DOHH2 (cell line): ENCODE data around the gene TSPAN14.

Source experiments
- H3F3A ChIP-seq: fragments of 200-600 bp; sonication (generic), shearing (Covaris generic); 2 replicates; pipeline ENCODE4 v1.6.0; 2016; ENCODE audit warnings: antibody characterized with exemption, mild to moderate bottlenecking; ENCODE audit not compliant: control insufficient read depth, insufficient read depth
- H3K27ac ChIP-seq: fragments of 200-600 bp; sonication (generic); 2 replicates; pipeline ENCODE4 v1.5.1; 2014; ENCODE audit warnings: low read depth, mild to moderate bottlenecking, low read length, moderate library complexity
- H3K27me3 ChIP-seq: fragments of 200-600 bp; sonication (generic); 2 replicates; pipeline ENCODE4 v1.6.1; 2014; ENCODE audit warnings: mild to moderate bottlenecking, low read length, mixed read lengths; ENCODE audit not compliant: control insufficient read depth
- H3K36me3 ChIP-seq: fragments of 200-600 bp; sonication (generic); 2 replicates; pipeline ENCODE4 v1.6.1; 2014; ENCODE audit warnings: mild to moderate bottlenecking, low read length, moderate library complexity, mixed read lengths; ENCODE audit not compliant: control insufficient read depth
- H3K4me1 ChIP-seq: fragments of 200-600 bp; sonication (generic); 2 replicates; pipeline ENCODE4 v1.6.1; 2014; ENCODE audit warnings: mild to moderate bottlenecking, low read length, mixed read lengths; ENCODE audit not compliant: control insufficient read depth
- H3K4me2 ChIP-seq: fragments of 200-600 bp; sonication (generic); 2 replicates; pipeline ENCODE4 v1.6.0; 2014; ENCODE audit warnings: mild to moderate bottlenecking, low read length, moderate library complexity
- H3K4me3 ChIP-seq: fragments of 200-600 bp; sonication (generic); 2 replicates; pipeline ENCODE4 v1.5.1; 2014; ENCODE audit warnings: mild to moderate bottlenecking, low read length, mixed read lengths
- H3K79me2 ChIP-seq: fragments of 200-600 bp; sonication (generic); 2 replicates; pipeline ENCODE4 v1.6.1; 2014; ENCODE audit warnings: mild to moderate bottlenecking, low read length, mixed read lengths; ENCODE audit not compliant: control insufficient read depth
- H3K9me2 ChIP-seq: fragments of 200-600 bp; sonication (generic); replicated peaks from 2 replicates; pipeline ENCODE4 v1.6.1; 2014; ENCODE audit warnings: mild to moderate bottlenecking, low read length, mixed read lengths; ENCODE audit not compliant: control insufficient read depth
- H3K9me3 ChIP-seq: fragments of 200-600 bp; sonication (generic); 2 replicates; pipeline ENCODE4 v1.6.1; 2014; ENCODE audit warnings: antibody characterized with exemption, low read length, mixed read lengths; ENCODE audit not compliant: control insufficient read depth, insufficient read depth
- H4K20me1 ChIP-seq: fragments of 200-600 bp; sonication (generic); 2 replicates; pipeline ENCODE4 v1.6.0; 2014; ENCODE audit warnings: low read depth, mild to moderate bottlenecking, antibody characterized with exemption, low read length, moderate library complexity; ENCODE audit not compliant: control insufficient read depth, insufficient read depth
- EZH2phosphoT487 ChIP-seq: fragments of 200-600 bp; sonication (generic); IDR thresholded peaks from 2 replicates; pipeline ENCODE4 v1.6.1; 2017; ENCODE audit warnings: borderline replicate concordance, mild to moderate bottlenecking, antibody characterized with exemption, low read length, moderate library complexity, mixed read lengths
- TF ChIP-seq, protein P1 (sequence below): fragments of 200-600 bp; sonication (generic); IDR thresholded peaks from one replicate; pipeline ENCODE4 v1.5.1; 2014; ENCODE audit warnings: antibody characterized with exemption, mild to moderate bottlenecking, low read depth, low read length; ENCODE audit not compliant: poor library complexity, severe bottlenecking

Gene TSPAN14

DNA sequence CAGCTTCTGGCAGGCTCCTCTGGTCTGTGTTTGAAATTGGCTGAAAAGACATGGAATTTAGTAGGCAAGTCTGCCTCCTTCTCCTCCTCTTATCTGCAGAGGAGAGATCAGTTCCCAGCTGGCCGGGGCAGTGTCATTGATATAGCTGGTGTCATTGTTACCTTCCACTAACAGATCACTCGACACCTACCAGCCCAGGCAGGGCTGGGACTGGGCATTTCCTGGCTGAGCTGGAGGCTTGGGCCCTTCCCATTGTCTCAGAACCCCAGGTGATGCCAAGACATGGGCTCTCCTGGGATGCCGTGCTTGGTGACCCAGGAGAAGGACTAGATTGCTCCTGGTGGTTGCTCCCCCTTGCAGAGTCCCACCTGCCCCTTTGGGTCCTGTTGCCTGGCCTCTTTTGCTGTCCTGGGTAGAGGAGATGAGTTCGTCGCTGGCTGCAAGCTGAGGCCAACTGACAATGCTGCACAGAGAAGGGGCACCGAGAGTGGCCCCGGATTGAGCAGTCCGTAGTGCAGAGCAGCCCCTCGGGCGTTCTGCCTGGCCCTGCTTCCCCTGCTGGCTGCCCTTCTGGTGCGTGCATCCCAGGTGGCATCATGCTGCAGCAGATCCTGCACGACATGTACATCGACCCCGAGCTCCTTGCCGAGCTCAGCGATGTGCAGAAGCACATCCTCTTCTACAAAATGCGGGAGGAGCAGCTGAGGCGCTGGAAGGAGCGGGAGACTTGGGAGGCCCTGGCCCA lies 83.8 kb downstream of the TSPAN14 start, which contains the start of gene SH2D4B:
TSS of gene SH2D4B (plus strand) at position 167 of the 745 bp plus-strand sequence. CDS start at position 597, 430 bp downstream.
- peak within 1 kb of the TSS; percentile 79 for H3K4me3 ChIP-seq

DNA sequence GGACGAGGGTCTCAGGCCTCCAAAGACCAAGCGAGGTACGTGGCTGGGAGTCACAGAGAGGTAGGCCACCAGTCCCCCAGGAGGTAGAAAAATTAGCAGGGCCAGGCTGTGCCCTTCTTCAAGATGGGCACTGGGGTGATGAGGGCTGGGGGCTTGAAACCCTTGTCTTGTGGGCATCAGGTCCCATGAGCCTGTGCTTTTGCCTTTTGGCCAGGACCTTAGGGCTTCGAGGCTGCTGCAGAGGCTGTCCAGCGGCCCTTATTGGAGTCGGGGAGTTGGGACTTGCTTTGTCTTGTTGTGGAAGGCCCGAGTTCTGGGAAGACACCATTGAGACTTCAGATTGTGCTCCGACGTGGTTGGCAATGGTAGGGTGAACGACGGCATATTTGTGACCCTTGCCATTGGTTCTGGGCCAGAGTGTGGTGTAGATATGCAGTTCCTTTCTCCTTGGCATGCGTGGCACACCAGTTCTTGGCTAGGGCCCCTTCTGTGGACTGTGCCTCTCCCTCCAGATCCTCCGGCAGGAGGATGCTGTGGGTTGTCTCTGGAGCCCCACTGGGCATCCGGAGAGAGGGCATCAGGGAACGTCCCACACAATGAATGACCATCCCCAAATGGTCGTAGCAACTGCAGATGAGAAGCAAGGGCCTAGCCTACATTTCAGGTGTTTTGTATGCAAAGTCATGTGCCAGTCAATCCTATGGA lies 84.5 kb downstream of the TSPAN14 start:
- no peaks in the 10 kb centered on the region for H3K36me3 ChIP-seq
- no peak overlapping the region for H3K27ac ChIP-seq
- H4K20me1 ChIP-seq, result no peaks in the 10 kb centered on the region
- no peaks in the 10 kb centered on the region for H3K79me2 ChIP-seq
- no peaks in the 10 kb centered on the region for H3K9me2 ChIP-seq
- no peak overlapping the region for H3K4me2 ChIP-seq
- no peak overlapping the region for H3K4me3 ChIP-seq
- no peaks in the 10 kb centered on the region for H3K27me3 ChIP-seq
- no peaks in the 10 kb centered on the region for H3F3A ChIP-seq
- no peaks in the 10 kb centered on the region for H3K9me3 ChIP-seq
- TF ChIP-seq EZH2phosphoT487, result no peak
- TF ChIP-seq, protein P1, sequence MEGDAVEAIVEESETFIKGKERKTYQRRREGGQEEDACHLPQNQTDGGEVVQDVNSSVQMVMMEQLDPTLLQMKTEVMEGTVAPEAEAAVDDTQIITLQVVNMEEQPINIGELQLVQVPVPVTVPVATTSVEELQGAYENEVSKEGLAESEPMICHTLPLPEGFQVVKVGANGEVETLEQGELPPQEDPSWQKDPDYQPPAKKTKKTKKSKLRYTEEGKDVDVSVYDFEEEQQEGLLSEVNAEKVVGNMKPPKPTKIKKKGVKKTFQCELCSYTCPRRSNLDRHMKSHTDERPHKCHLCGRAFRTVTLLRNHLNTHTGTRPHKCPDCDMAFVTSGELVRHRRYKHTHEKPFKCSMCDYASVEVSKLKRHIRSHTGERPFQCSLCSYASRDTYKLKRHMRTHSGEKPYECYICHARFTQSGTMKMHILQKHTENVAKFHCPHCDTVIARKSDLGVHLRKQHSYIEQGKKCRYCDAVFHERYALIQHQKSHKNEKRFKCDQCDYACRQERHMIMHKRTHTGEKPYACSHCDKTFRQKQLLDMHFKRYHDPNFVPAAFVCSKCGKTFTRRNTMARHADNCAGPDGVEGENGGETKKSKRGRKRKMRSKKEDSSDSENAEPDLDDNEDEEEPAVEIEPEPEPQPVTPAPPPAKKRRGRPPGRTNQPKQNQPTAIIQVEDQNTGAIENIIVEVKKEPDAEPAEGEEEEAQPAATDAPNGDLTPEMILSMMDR, result no peak
- H3K4me1 ChIP-seq, result peaks cover 50% of the 10 kb centered on the region

More for the DNA sequence above, 83.8 kb downstream of the TSPAN14 start, which contains the start of gene SH2D4B:
- H4K20me1 ChIP-seq, result no peaks in the 10 kb centered on the region
- no peaks in the 10 kb centered on the region for H3F3A ChIP-seq
- no peaks in the 10 kb centered on the region for H3K27me3 ChIP-seq
- no peaks in the 10 kb centered on the region for H3K79me2 ChIP-seq
- H3K9me2 ChIP-seq, result no peaks in the 10 kb centered on the region
- H3K27ac ChIP-seq, result no peak within 1 kb of the TSS
- no peaks in the 10 kb centered on the region for H3K36me3 ChIP-seq
- H3K4me2 ChIP-seq, result peak within 1 kb of the TSS; percentile 94
- TF ChIP-seq EZH2phosphoT487, result no peak
- TF ChIP-seq, protein P1, result no peak
- peaks cover 50% of the 10 kb centered on the region for H3K4me1 ChIP-seq
- no peaks in the 10 kb centered on the region for H3K9me3 ChIP-seq

DNA sequence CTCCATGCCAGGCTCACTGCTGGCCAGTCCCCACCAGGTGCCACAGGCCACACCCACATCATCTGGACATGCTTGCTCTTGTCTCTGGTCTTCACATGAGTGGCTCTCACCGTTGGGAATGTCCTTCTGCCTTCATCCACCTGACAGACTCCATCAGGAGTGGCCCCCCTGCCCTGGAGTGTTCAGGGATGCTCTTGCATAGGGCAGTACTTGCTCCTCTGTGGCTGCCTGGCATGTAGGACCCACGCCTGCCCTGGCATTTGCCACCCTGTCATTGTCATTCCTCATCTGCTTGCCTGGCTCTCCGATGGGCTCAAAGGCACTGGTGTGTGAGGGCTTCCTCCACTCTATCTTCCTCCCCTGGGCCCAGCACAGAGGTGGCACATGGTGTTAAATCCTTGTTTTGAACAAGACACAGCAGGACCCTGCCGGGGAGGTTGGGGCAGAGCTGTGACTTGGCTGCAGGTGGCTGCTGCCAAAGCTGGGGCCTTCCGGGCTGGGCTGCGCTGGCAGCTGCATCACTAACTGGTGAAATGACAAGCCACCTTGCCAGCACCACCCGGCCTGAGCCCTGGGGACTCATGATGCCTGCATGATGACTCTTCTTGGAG lies 85.4 kb downstream of the TSPAN14 start:
- no peaks in the 10 kb centered on the region for H3K9me3 ChIP-seq
- H3K4me1 ChIP-seq, result peaks cover 50% of the 10 kb centered on the region

More for the DNA sequence above, 85.4 kb downstream of the TSPAN14 start:
- no peaks in the 10 kb centered on the region for H3K27me3 ChIP-seq
- no peaks in the 10 kb centered on the region for H4K20me1 ChIP-seq
- TF ChIP-seq EZH2phosphoT487, result no peak
- TF ChIP-seq, protein P1, result no peak
- no peak overlapping the region for H3K4me3 ChIP-seq
- no peak overlapping the region for H3K4me2 ChIP-seq
- no peaks in the 10 kb centered on the region for H3K79me2 ChIP-seq
- H3K9me2 ChIP-seq, result no peaks in the 10 kb centered on the region
- H3K36me3 ChIP-seq, result no peaks in the 10 kb centered on the region
- H3F3A ChIP-seq, result no peaks in the 10 kb centered on the region
- no peak overlapping the region for H3K27ac ChIP-seq
